Spleen (tissue), 11 donors: ENCODE data around the gene AKT1S1. TPM values are rescaled to one million over a fixed set of nuclear protein-coding genes. Genes with fewer than 3 reads are reported as not detected.

Experiments used
- DNase-seq: peaks from one replicate; pipeline ENCODE4 v3.0.0-alpha.2; 2020
- H3K27ac ChIP-seq, 8 donors: fragments of 200-600 bp; sonication (generic) in 7 of 8; 1 replicate in 4 of 8; 2 replicates in 4 of 8; pipeline versions ENCODE4 v1.5.0 to v1.8.0; 2016 to 2021; ENCODE audit warnings: inconsistent platforms in 4 of 8, mild to moderate bottlenecking in 4 of 8, moderate library complexity in 1 of 8
- H3K27me3 ChIP-seq, 7 donors: fragments of 200-600 bp; sonication (generic) in 6 of 7; replicated peaks in 1 of 7; 1 replicate in 4 of 7; 2 replicates in 3 of 7; pipeline versions ENCODE4 v1.5.0 to v1.8.0; 2016 to 2021; ENCODE audit warnings: inconsistent platforms in 3 of 7, mild to moderate bottlenecking in 1 of 7
- H3K36me3 ChIP-seq, 6 donors: fragments of 200-600 bp; sonication (generic) in 5 of 6; 1 replicate in 4 of 6; 2 replicates in 2 of 6; pipeline versions ENCODE4 v1.5.0 to v1.8.0; 2016 to 2021; ENCODE audit warnings: inconsistent platforms in 2 of 6
- H3K4me1 ChIP-seq, 6 donors: fragments of 200-600 bp; sonication (generic) in 5 of 6; 1 replicate in 3 of 6; 2 replicates in 3 of 6; pipeline versions ENCODE4 v1.5.0 to v1.8.0; 2016 to 2021; ENCODE audit warnings: inconsistent platforms in 3 of 6
- H3K4me3 ChIP-seq, 8 donors: fragments of 200-600 bp; sonication (generic) in 7 of 8; 1 replicate in 4 of 8; 2 replicates in 4 of 8; pipeline versions ENCODE4 v1.5.0 to v1.8.0; 2016 to 2021; ENCODE audit warnings: inconsistent platforms in 4 of 8, mild to moderate bottlenecking in 4 of 8, moderate library complexity in 2 of 8
- H3K9me3 ChIP-seq, 8 donors: fragments of 200-600 bp; sonication (generic) in 7 of 8; 1 replicate in 4 of 8; 2 replicates in 4 of 8; pipeline versions ENCODE4 v1.5.0 to v1.8.0; 2016 to 2021; ENCODE audit warnings: inconsistent platforms in 4 of 8
- POLR2A ChIP-seq, 3 donors: fragments of 450-650 bp; IDR thresholded peaks; one replicate each; pipeline ENCODE4 v1.5.1; 2017; ENCODE audit warnings: antibody characterized with exemption in 3 of 3, mild to moderate bottlenecking in 1 of 3
- POLR2AphosphoS5 ChIP-seq, 3 donors: sonication (generic); formaldehyde crosslinking; IDR thresholded peaks; one replicate each; pipeline ENCODE4 v1.5.1; 2017; ENCODE audit warnings: antibody characterized with exemption in 3 of 3
- WGBS, 5 donors: extraction: QIAGEN DNeasy Blood & Tissue Kit in 3 of 5; methylation state at CpG; one replicate each; pipeline versions ENCODE4 v1.1.5 to v1.1.7; 2013 to 2018; 5-methylcytosine and 5-hydroxymethylcytosine counted together
- intact Hi-C: fragments of 100-400 bp; cut with DNase I; formaldehyde crosslinking; loops from one replicate; pipeline ENCODE4 v1.15.0; 2023; ENCODE audit warnings: low total_unique reads
- polyA plus RNA-seq, 3 donors: library from polyadenylated mRNA; stranded (reverse); fragments of 200-250 nt; gene quantifications; one replicate each; pipeline ENCODE4 v1.2.1, GENCODE V29; 2013
- total RNA-seq, 7 donors: library from RNA; depleted of rRNA in 3 of 7; stranded (reverse); fragments of >200 nt in 3 of 7; fragmentation: NEBNext Ultra II Directional in 4 of 7; extraction: Animal tissue kit (Norgen Biotek cat#: 25700) in 4 of 7; gene quantifications; one replicate each; pipeline versions ENCODE4 v1.1.0 to v1.2.1, GENCODE V29; 2016 to 2021
- TF ChIP-seq, protein P1 (sequence below), 11 experiments: fragments of 200-600 bp in 7 of 11; fragments of 450-650 bp in 4 of 11; sonication (generic) in 4 of 11; IDR thresholded peaks in 8 of 11; conservative IDR thresholded peaks in 3 of 11; 1 replicate in 7 of 11; 2 replicates in 4 of 11; pipeline versions ENCODE4 v1.4.0 to v1.8.0; 2016 to 2021; ENCODE audit warnings: antibody characterized with exemption in 11 of 11, inconsistent platforms in 4 of 11, mild to moderate bottlenecking in 1 of 11
- donor health status: healthy with polysubstance abuse.
- donor health status: DM: no; HTN: no; CAD: no; lungs with moderate emphysema.
- donor health status: DM: no; HTN: no; CAD: no.
- donor health status: Bipolar disorder and iron deficiency.
- donor health status: healthy.
- donor health status: DM: no; HTN: no; CAD: no.
- donor health status: DM: yes; HTN: yes; CAD: no.

Gene AKT1S1
- total and polyA plus RNA-seq, 10 donors = 8.7 to 27.8 (median 17.0) TPM

- Histone ChIP-seq H3K27ac (peak overlapping the region in 6 of 8 donors; percentile 97 to 100 (median 99)), H3K4me3 (peak overlapping the region in 4 of 8 donors; percentile 76 to 95 (median 86)), H3K36me3 (peaks cover 0 to 6% (median 3%) of the 10 kb centered on the region in 6 donors), H3K27me3 (peaks cover 0 to 5% (median 0%) of the 10 kb centered on the region in 7 donors), H3K9me3 (peaks cover 0 to 6% (median 0%) of the 10 kb centered on the region in 8 donors), H3K4me1 (peaks cover 14 to 74% (median 51%) of the 10 kb centered on the region in 6 donors)
- no peak for DNase-seq
- WGBS, 5 donors = 88 to 92% (median 91%) methylated on average over 15 of the region's 15 CpGs
- intact Hi-C loops = no loop called here
- TF ChIP-seq POLR2A (IDR thresholded peaks at IDR 0.05) (no peak), POLR2AphosphoS5 (IDR thresholded peaks at IDR 0.05) (no peak)
- TF ChIP-seq, protein P1, sequence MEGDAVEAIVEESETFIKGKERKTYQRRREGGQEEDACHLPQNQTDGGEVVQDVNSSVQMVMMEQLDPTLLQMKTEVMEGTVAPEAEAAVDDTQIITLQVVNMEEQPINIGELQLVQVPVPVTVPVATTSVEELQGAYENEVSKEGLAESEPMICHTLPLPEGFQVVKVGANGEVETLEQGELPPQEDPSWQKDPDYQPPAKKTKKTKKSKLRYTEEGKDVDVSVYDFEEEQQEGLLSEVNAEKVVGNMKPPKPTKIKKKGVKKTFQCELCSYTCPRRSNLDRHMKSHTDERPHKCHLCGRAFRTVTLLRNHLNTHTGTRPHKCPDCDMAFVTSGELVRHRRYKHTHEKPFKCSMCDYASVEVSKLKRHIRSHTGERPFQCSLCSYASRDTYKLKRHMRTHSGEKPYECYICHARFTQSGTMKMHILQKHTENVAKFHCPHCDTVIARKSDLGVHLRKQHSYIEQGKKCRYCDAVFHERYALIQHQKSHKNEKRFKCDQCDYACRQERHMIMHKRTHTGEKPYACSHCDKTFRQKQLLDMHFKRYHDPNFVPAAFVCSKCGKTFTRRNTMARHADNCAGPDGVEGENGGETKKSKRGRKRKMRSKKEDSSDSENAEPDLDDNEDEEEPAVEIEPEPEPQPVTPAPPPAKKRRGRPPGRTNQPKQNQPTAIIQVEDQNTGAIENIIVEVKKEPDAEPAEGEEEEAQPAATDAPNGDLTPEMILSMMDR (IDR thresholded peaks at IDR 0.05 in 8 of 11, conservative IDR thresholded peaks at IDR 0.05 in 3 of 11) = no peak
These were observed 27.5 kb downstream of the AKT1S1 start for GRCh38 chr19:49849433-49850220.

DNA sequence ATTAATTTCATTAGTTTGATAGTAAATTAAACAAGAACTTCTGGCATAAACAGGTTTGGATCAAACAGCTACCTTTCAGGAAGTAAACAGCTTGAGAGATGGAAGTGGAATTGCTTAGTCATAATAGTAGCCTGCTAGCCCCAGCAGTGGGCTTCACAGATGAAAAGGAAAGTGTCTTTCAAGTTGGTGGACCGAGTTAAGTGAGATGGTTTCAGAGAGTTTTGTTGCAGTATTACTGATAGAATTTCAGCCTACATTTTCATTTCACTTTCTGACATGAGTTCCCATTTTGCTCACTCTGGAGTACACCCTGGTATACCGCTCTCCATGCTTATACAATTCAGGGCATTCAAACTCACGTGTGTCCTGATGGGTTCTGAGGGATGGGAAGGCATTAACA lies 28.2 kb downstream of the AKT1S1 start:
- TF ChIP-seq POLR2A (IDR thresholded peaks at IDR 0.05) (no peak), POLR2AphosphoS5 (IDR thresholded peaks at IDR 0.05) (no peak)
- TF ChIP-seq, protein P1 (IDR thresholded peaks at IDR 0.05 in 8 of 11, conservative IDR thresholded peaks at IDR 0.05 in 3 of 11) = no peak
- 69 to 82% (median 76%) methylated on average over 3 of the region's 3 CpGs for WGBS, 5 donors
- intact Hi-C loops = no loop called here
- Histone ChIP-seq H3K27ac (peak overlapping the region in 4 of 8 donors; percentile 18 to 99 (median 42)), H3K36me3 (no peaks in the 10 kb centered on the region), H3K4me1 (peaks cover 14 to 74% (median 54%) of the 10 kb centered on the region in 6 donors), H3K9me3 (peaks cover 0 to 6% (median 0%) of the 10 kb centered on the region in 8 donors), H3K4me3 (no peak overlapping the region), H3K27me3 (peaks cover 0 to 5% (median 0%) of the 10 kb centered on the region in 7 donors)
- no peak for DNase-seq

DNA sequence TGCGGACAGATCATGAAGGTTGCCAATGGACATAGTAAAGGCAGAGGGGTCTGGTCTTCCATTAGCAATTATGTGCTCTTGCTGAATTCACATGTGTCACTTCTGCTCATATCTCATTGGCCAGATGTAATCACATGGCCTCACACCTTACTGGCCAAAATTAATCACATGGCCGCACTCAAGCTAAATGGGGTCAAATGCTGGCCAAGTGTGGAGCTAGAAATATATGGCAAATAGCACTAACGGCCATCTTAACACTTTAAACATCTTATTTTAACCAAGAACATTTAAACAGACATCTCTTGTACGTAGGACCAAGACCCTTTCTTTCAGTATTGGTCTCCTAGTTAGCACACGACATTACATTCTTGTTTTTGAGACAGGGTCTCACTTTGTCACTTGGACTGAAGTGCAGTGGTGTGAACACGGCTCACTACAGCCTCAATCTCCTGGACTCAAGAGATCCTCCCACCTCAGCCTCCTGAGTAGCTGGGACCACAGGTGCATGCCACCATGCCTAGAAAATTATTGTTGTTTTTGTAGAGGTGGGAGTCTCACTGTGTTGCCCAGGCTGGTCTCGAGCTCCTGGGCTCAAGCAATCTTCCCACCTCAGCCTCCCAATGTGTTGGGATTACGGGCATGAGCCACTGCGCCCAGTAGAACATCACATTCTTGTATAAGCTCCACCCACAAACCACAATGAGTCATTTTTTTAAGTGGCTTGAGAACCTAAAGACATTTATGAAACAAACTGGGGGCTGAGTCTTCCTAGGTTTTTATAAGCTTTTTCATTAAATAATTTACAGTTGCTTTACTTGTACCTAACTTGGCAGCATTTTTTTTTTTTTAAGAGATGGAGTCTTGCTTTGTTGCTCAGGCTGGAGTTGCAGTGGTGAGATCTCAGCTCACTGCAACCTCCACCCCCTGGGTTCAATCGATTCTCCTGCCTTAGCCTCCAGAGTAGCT lies 29.1 kb downstream of the AKT1S1 start:
- Histone ChIP-seq H3K27me3 (peaks cover 0 to 5% (median 0%) of the 10 kb centered on the region in 7 donors), H3K4me1 (peaks cover 9 to 74% (median 46%) of the 10 kb centered on the region in 6 donors), H3K9me3 (peaks cover 0 to 6% (median 0%) of the 10 kb centered on the region in 8 donors), H3K27ac (peak overlapping the region in 4 of 8 donors; percentile 18 to 99 (median 42)), H3K36me3 (no peaks in the 10 kb centered on the region), H3K4me3 (no peak overlapping the region)
- intact Hi-C loops = no loop called here
- TF ChIP-seq, protein P1 (IDR thresholded peaks at IDR 0.05 in 8 of 11, conservative IDR thresholded peaks at IDR 0.05 in 3 of 11) = no peak
- TF ChIP-seq POLR2A (IDR thresholded peaks at IDR 0.05) = no peak
- TF ChIP-seq POLR2AphosphoS5 (IDR thresholded peaks at IDR 0.05) = no peak
- no peak for DNase-seq
- 66 to 82% (median 70%) methylated on average over 10 of the region's 10 CpGs for WGBS, 5 donors
